HG03060 (cell line): ENCODE data around the gene CCBE1.

Source experiments
- ATAC-seq: cut with Tn5 transposase; IDR thresholded peaks from one replicate; pipeline ENCODE4 v1.9.1; 2021; ENCODE audit warnings: low read depth, moderate number of reproducible peaks; ENCODE audit not compliant: unreplicated experiment

The CCBE1 gene

GRCh38 chr18:59428018-59428417, 269.2 kb downstream of the CCBE1 start:
- no peak for ATAC-seq

GRCh38 chr18:59426855-59427254, 270.4 kb downstream of the CCBE1 start:
- ATAC-seq = no peak

GRCh38 chr18:59423259-59423658, 274.0 kb downstream of the CCBE1 start:
- no peak for ATAC-seq

GRCh38 chr18:59420244-59420643, 277.0 kb downstream of the CCBE1 start:
- no peak for ATAC-seq

- ATAC-seq = no peak
Observed at GRCh38 chr18:59419386-59419785, 277.8 kb downstream of the CCBE1 start.

- ATAC-seq = no peak
Observed at GRCh38 chr18:59416818-59417217, 280.4 kb downstream of the CCBE1 start.

- ATAC-seq = no peak
Observed at GRCh38 chr18:59414111-59414653, 283.0 kb downstream of the CCBE1 start.

- ATAC-seq = no peak
Observed at GRCh38 chr18:59402432-59403090, 294.7 kb downstream of the CCBE1 start.

GRCh38 chr18:59400407-59400806, 296.8 kb downstream of the CCBE1 start:
- no peak for ATAC-seq

- no peak for ATAC-seq
Observed at GRCh38 chr18:59395226-59396175, 301.7 kb downstream of the CCBE1 start.

- no peak for ATAC-seq
Observed at GRCh38 chr18:59393381-59393780, 303.8 kb downstream of the CCBE1 start.

GRCh38 chr18:59388817-59389216, 308.4 kb downstream of the CCBE1 start:
- ATAC-seq = no peak

GRCh38 chr18:59387687-59388565, 309.3 kb downstream of the CCBE1 start:
- ATAC-seq = no peak

- ATAC-seq = no peak
Observed at GRCh38 chr18:59386909-59387686, 310.1 kb downstream of the CCBE1 start.

- no peak for ATAC-seq
Observed at GRCh38 chr18:59385191-59385590, 312.0 kb downstream of the CCBE1 start.

- no peak for ATAC-seq
Observed at GRCh38 chr18:59383851-59384250, 313.4 kb downstream of the CCBE1 start.

GRCh38 chr18:59382383-59382782, 314.8 kb downstream of the CCBE1 start:
- ATAC-seq = no peak

GRCh38 chr18:59381949-59382348, 315.3 kb downstream of the CCBE1 start:
- ATAC-seq = no peak
